Hepatocyte (in vitro differentiated cells): ENCODE data around the gene MRTFA. TPM values are rescaled to one million over a fixed set of nuclear protein-coding genes. Genes with fewer than 3 reads are reported as not detected.

ENCODE experiments used
- DNase-seq: peaks from one replicate; pipeline ENCODE4 v3.0.0-alpha.2; 2016; ENCODE audit warnings: low spot score
- H2AFZ ChIP-seq: fragments of 200-600 bp; sonication (generic); 2 replicates; pipeline ENCODE4 v1.6.0; 2016; ENCODE audit warnings: antibody characterized with exemption, mild to moderate bottlenecking
- H3K27ac ChIP-seq: fragments of 200-600 bp; sonication (generic); 2 replicates; pipeline ENCODE4 v1.5.1; 2016; ENCODE audit warnings: mild to moderate bottlenecking
- H3K27me3 ChIP-seq: fragments of 200-600 bp; sonication (generic); 2 replicates; pipeline ENCODE4 v1.6.1; 2016
- H3K36me3 ChIP-seq: fragments of 200-600 bp; sonication (generic); replicated peaks from 2 replicates; pipeline ENCODE4 v1.5.1; 2016; ENCODE audit warnings: low read depth; ENCODE audit not compliant: insufficient read depth
- H3K4me1 ChIP-seq: fragments of 200-600 bp; sonication (generic); 2 replicates; pipeline ENCODE4 v1.5.1; 2016; ENCODE audit warnings: mild to moderate bottlenecking, moderate library complexity; ENCODE audit not compliant: insufficient read depth
- H3K4me2 ChIP-seq: fragments of 200-600 bp; sonication (generic); 2 replicates; pipeline ENCODE4 v1.6.0; 2016
- H3K4me3 ChIP-seq: fragments of 200-600 bp; sonication (generic); 2 replicates; pipeline ENCODE4 v1.5.1; 2016; ENCODE audit warnings: mild to moderate bottlenecking
- H3K79me2 ChIP-seq: fragments of 200-600 bp; sonication (generic); 2 replicates; pipeline ENCODE4 v1.6.0; 2017; ENCODE audit warnings: mild to moderate bottlenecking
- H3K9me2 ChIP-seq: fragments of 200-600 bp; sonication (generic); replicated peaks from 2 replicates; pipeline ENCODE4 v1.6.0; 2017; ENCODE audit warnings: mild to moderate bottlenecking; ENCODE audit not compliant: insufficient read depth
- H3K9me3 ChIP-seq: fragments of 200-600 bp; sonication (generic); 2 replicates; pipeline ENCODE4 v1.5.1; 2016; ENCODE audit warnings: low read depth, mild to moderate bottlenecking
- H4K20me1 ChIP-seq: fragments of 200-600 bp; sonication (generic); 2 replicates; pipeline ENCODE4 v1.6.0; 2016; ENCODE audit warnings: mild to moderate bottlenecking; ENCODE audit not compliant: insufficient read depth, poor library complexity, severe bottlenecking
- CTCF ChIP-seq: fragments of 200-600 bp; sonication (generic); IDR thresholded peaks from 2 replicates; pipeline ENCODE4 v1.5.1; 2016; ENCODE audit warnings: antibody characterized with exemption, mild to moderate bottlenecking; ENCODE audit not compliant: poor library complexity
- EZH2 ChIP-seq: fragments of 200-600 bp; sonication (generic); IDR thresholded peaks from 2 replicates; pipeline ENCODE4 v1.6.1; 2016; ENCODE audit warnings: antibody characterized with exemption, mild to moderate bottlenecking, borderline replicate concordance
- EZH2phosphoT487 ChIP-seq: fragments of 200-600 bp; sonication (generic); IDR thresholded peaks from one replicate; pipeline ENCODE4 v1.6.1; 2018; ENCODE audit warnings: antibody characterized with exemption, mild to moderate bottlenecking, low read depth, moderate library complexity; ENCODE audit not compliant: unreplicated experiment, severe bottlenecking
- WGBS: methylation state at CpG from one replicate; pipeline ENCODE4 v1.1.6; 2016; ENCODE audit warnings: low lambda C conversion rate; ENCODE audit errors: missing lambda C conversion rate; 5-methylcytosine and 5-hydroxymethylcytosine counted together
- polyA plus RNA-seq: library from polyadenylated mRNA; unstranded; fragments of >200 nt; fragmentation: Nextera tagmentation; extraction: Ambion mirVana; gene quantifications from 2 replicates; pipeline ENCODE4 v1.2.1, GENCODE V29; 2016
- total RNA-seq: library from RNA; depleted of rRNA; stranded (reverse); fragments of >200 nt; gene quantifications from 2 replicates; pipeline ENCODE4 v1.2.3, GENCODE V29; 2014

MRTFA gene
- total and polyA plus RNA-seq, 2 experiments from 2014 or later, result 19.0 to 29.7 TPM

- no peak for TF ChIP-seq CTCF
- TF ChIP-seq EZH2phosphoT487, result no peak
- TF ChIP-seq EZH2, result no peak
- H4K20me1 ChIP-seq, result no peaks in the 10 kb centered on the region
- H3K9me2 ChIP-seq, result no peaks in the 10 kb centered on the region
- H2AFZ ChIP-seq, result no peak overlapping the region
- no peak for DNase-seq
- H3K4me3 ChIP-seq, result no peak overlapping the region
- WGBS, result 99% methylated on average over 4 of the region's 4 CpGs
- H3K27ac ChIP-seq, result peak overlapping the region; percentile 57
- peaks cover 30% of the 10 kb centered on the region for H3K79me2 ChIP-seq
- H3K4me2 ChIP-seq, result no peak overlapping the region
- H3K4me1 ChIP-seq, result no peaks in the 10 kb centered on the region
- H3K36me3 ChIP-seq, result no peaks in the 10 kb centered on the region
- H3K27me3 ChIP-seq, result no peaks in the 10 kb centered on the region
- no peaks in the 10 kb centered on the region for H3K9me3 ChIP-seq
Observed at GRCh38 chr22:40518840-40519239, 117.7 kb downstream of the MRTFA start.

GRCh38 chr22:40517631-40518030, 118.9 kb downstream of the MRTFA start:
- Histone ChIP-seq H2AFZ (no peak overlapping the region), H3K79me2 (peaks cover 30% of the 10 kb centered on the region), H3K9me2 (no peaks in the 10 kb centered on the region), H3K27ac (no peak overlapping the region), H4K20me1 (no peaks in the 10 kb centered on the region), H3K4me2 (no peak overlapping the region), H3K9me3 (no peaks in the 10 kb centered on the region), H3K4me1 (no peaks in the 10 kb centered on the region), H3K36me3 (no peaks in the 10 kb centered on the region), H3K4me3 (no peak overlapping the region), H3K27me3 (no peaks in the 10 kb centered on the region)
- WGBS, result 90% methylated on average over 3 of the region's 3 CpGs
- DNase-seq, result no peak
- TF ChIP-seq CTCF (no peak), EZH2phosphoT487 (no peak), EZH2 (no peak)

GRCh38 chr22:40516416-40516815, 120.1 kb downstream of the MRTFA start:
- Histone ChIP-seq H2AFZ (no peak overlapping the region), H3K27me3 (no peaks in the 10 kb centered on the region), H3K27ac (no peak overlapping the region), H3K4me1 (no peaks in the 10 kb centered on the region), H3K9me3 (no peaks in the 10 kb centered on the region), H3K79me2 (peaks cover 30% of the 10 kb centered on the region), H3K4me3 (no peak overlapping the region), H3K9me2 (no peaks in the 10 kb centered on the region), H3K4me2 (no peak overlapping the region), H4K20me1 (no peaks in the 10 kb centered on the region), H3K36me3 (no peaks in the 10 kb centered on the region)
- 92% methylated on average over 3 of the region's 3 CpGs for WGBS
- DNase-seq, result no peak
- no peak for TF ChIP-seq EZH2phosphoT487

- DNase-seq, result peak; percentile 32
Observed at GRCh38 chr22:40512426-40513136, 123.9 kb downstream of the MRTFA start.

More at GRCh38 chr22:40512426-40513136, 123.9 kb downstream of the MRTFA start:
- Histone ChIP-seq H3K9me3 (no peaks in the 10 kb centered on the region), H3K27me3 (no peaks in the 10 kb centered on the region), H3K36me3 (no peaks in the 10 kb centered on the region), H3K79me2 (peaks cover 26% of the 10 kb centered on the region), H3K4me2 (no peak overlapping the region), H3K27ac (peak overlapping the region; percentile 21), H3K9me2 (no peaks in the 10 kb centered on the region), H4K20me1 (no peaks in the 10 kb centered on the region), H2AFZ (no peak overlapping the region), H3K4me1 (peaks cover 28% of the 10 kb centered on the region), H3K4me3 (no peak overlapping the region)
- no peak for TF ChIP-seq EZH2
- TF ChIP-seq EZH2phosphoT487, result no peak
- no peak for TF ChIP-seq CTCF
- 76% methylated on average over 2 of the region's 2 CpGs for WGBS
